Activated naive CD4-positive, alpha-beta T cell treated with anti-CD3 and anti-CD28 coated beads, Interleukin-2, amount 50 U/mL, for 24 hours (primary cell): ENCODE data around the gene ITPR3.

Source experiments
- H3K27ac Mint-ChIP-seq: one replicate; pipeline ENCODE4 v1.8.0; 2021; ENCODE audit warnings: mild to moderate bottlenecking, mixed read lengths
- H3K27me3 Mint-ChIP-seq: one replicate; pipeline ENCODE4 v1.8.0; 2021; ENCODE audit warnings: mixed read lengths
- H3K36me3 Mint-ChIP-seq: one replicate; pipeline ENCODE4 v1.8.0; 2021; ENCODE audit warnings: mixed read lengths
- H3K4me1 Mint-ChIP-seq: one replicate; pipeline ENCODE4 v1.8.0; 2021; ENCODE audit warnings: mixed read lengths
- H3K4me3 Mint-ChIP-seq: one replicate; pipeline ENCODE4 v1.8.0; 2021; ENCODE audit warnings: mild to moderate bottlenecking, mixed read lengths
- H3K9me3 Mint-ChIP-seq: one replicate; pipeline ENCODE4 v1.8.0; 2021; ENCODE audit warnings: mixed read lengths

Gene ITPR3

DNA sequence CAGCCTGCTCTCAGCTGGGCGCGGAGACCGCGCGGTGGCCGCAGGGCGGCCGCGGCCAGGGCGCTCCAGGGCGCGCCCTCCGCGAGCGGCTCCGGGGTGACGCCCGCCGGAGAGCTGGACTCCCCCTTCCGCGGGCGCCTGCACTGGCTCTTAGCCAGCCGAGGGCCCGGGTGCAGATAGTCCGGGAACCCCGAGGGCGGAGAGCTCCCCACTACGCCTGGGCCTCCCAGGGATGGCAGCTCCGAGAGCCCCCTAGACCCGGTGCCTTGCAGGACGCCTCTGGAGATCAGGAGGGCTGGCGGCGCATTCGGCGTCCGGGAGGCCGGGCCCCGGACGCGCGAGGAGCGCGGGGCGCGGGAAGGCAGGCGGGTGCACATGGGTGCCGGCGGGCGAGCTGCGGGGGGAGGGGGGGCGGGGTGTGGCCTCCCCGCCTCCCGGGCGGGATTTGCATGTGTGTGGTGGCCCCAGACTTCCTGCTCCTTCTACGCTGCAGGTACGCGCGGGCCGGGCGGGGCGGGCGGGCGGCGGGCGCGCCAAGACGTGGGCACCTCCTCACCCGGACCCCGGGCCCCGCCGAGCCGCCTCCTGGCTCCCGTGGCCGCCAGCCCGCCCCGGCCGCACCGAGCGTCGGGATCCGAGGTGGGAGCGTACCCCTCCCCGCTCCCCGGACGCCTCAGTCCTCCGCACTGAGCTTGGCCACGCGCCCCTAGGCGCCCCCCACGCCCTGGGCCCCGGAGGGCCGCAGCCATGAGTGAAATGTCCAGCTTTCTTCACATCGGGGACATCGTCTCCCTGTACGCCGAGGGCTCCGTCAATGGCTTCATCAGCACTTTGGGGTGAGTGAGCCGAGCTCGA is at the start of gene ITPR3:
ITPR3 (plus strand) TSS at position 467 of the 855 bp plus-strand sequence; CDS start at position 748, 281 bp downstream.
- peaks cover 48% of the 10 kb centered on the region for H3K4me1 Mint-ChIP-seq
- peak within 1 kb of the TSS; percentile 95 for H3K4me3 Mint-ChIP-seq
- H3K9me3 Mint-ChIP-seq: no peaks in the 10 kb centered on the region
- peak within 1 kb of the TSS; percentile 82 for H3K27ac Mint-ChIP-seq
- peaks cover 3% of the 10 kb centered on the region for H3K36me3 Mint-ChIP-seq
- H3K27me3 Mint-ChIP-seq: no peaks in the 10 kb centered on the region

DNA sequence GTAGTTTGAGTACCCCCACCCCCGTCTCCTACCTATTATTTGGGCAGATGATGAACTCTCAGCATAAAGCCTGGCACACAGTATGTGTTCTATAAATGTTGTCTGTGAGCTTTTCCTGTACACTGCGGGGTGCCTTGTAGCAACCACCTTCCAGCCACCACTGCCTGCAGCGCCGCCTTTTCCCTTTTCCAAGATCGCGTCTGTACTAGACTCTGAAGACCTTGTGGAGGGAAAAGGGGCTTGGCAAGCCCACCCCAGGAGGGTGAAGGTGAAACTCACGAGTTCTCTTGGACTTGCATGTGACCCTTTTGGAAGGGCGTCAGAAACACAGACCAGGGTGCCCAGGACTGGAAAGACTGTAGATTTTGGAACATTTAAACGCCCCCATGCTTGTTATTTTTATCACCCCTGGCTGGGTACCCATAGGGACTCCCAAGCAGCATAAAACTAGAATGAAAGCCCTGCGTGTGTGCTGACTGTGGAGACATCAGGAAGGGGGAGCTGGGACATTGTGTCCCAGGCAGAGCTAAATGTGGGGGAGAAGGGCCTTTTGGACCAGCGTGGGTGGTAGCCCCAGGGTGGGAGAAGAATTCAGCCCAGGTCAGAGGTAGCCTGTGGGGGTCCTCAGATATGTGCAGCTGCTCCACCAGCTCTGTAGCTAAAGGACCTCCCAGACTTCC is 49.3 kb upstream of the ITPR3 start:
- Mint-ChIP-seq H3K4me3 (peak overlapping the region; percentile 94), H3K36me3 (peaks cover 7% of the 10 kb centered on the region), H3K27ac (peak overlapping the region; percentile 99), H3K9me3 (no peaks in the 10 kb centered on the region), H3K4me1 (peaks cover 34% of the 10 kb centered on the region), H3K27me3 (no peaks in the 10 kb centered on the region)

DNA sequence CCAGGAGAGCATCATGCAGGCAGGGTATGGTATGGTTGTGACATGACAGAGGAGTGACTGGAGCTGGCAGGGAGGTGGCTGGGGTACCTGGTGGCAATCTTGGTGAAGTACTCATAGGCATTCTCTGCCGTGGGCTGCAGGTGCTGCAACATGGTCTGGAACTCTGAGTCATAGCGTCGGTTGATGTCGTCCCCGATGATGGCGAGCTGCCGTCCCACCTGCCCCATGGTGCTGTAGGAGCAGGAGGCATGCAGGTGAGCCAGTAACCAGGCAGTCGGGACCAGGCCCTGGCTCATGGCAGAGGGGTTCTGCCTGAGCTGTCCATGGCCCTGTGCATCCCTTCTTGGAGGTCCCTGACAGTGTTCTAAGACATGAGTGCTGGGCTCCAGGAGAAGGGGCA is 45.9 kb upstream of the ITPR3 start:
- Mint-ChIP-seq H3K36me3 (peaks cover 9% of the 10 kb centered on the region), H3K27ac (no peak overlapping the region), H3K4me3 (no peak overlapping the region), H3K27me3 (no peaks in the 10 kb centered on the region), H3K4me1 (peaks cover 49% of the 10 kb centered on the region), H3K9me3 (no peaks in the 10 kb centered on the region)

DNA sequence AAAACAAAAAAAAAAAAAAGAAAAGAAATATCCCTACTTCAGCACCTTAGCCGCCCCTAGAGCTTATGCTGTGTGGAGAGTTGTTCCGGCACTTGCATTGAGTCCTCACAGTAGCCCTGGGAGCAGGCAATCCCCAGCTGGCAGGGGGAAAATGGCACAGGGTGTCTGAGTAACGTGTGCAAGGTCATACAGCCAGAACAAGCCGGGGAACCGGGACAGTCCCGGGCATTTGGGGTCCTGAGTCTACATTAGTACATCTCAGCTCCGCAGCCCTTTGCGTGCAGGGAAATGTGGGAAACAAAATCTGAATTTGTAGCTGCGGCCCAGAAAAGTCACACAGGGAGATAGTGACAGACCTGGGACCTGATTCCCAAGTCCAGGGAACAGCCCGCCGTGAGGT is 44.5 kb upstream of the ITPR3 start:
- Mint-ChIP-seq H3K9me3 (no peaks in the 10 kb centered on the region), H3K27ac (peak overlapping the region; percentile 72), H3K4me3 (peak overlapping the region; percentile 52), H3K4me1 (peaks cover 37% of the 10 kb centered on the region), H3K36me3 (peaks cover 9% of the 10 kb centered on the region), H3K27me3 (no peaks in the 10 kb centered on the region)

DNA sequence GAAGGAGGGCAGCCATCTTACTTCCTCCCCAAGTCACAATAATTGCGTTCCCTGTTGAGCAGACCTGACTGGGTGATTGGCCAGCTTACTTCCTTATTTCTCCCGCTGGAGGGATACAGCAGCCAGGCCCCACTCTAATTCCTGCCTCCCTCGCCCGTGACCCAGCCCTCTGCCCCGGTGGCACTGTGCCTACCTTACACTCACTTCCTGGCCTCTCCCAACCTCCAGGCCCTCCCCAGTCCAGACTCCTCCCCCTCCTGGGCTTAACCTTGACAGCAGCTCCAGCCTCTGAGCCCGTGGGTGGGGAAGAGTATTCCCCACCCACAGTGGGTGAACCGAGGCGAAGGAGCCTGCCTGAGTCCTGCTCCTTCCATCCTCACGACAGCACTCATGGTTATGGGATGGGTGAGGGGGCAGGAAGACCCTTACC is 44.0 kb upstream of the ITPR3 start:
- peaks cover 33% of the 10 kb centered on the region for H3K4me1 Mint-ChIP-seq
- no peaks in the 10 kb centered on the region for H3K27me3 Mint-ChIP-seq
- H3K36me3 Mint-ChIP-seq: peaks cover 9% of the 10 kb centered on the region
- peak overlapping the region; percentile 79 for H3K27ac Mint-ChIP-seq
- H3K9me3 Mint-ChIP-seq: no peaks in the 10 kb centered on the region
- peak overlapping the region; percentile 97 for H3K4me3 Mint-ChIP-seq

DNA sequence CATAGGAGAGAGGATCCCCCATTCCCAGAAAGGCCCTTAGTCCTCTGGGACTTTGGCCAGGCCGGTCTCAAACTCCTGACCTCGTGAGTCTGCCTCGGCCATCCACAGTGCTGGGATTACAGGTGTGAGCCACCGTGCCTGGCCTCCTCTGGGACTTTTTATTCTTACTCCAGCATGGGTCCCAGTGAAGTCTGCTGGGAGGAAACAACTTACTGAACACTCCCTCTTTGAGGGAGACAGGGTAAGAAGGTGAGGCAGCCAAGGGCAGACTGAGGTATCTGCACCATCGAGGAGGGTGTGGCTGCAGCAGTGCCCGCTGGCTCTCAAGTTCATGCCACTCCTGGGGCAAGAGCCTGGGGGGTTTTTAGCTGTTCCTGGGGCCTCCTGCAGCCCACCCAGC is 43.4 kb upstream of the ITPR3 start:
- Mint-ChIP-seq H3K36me3 (peaks cover 7% of the 10 kb centered on the region), H3K27me3 (no peaks in the 10 kb centered on the region), H3K27ac (no peak overlapping the region), H3K9me3 (no peaks in the 10 kb centered on the region), H3K4me1 (peaks cover 29% of the 10 kb centered on the region), H3K4me3 (peak overlapping the region; percentile 97)

DNA sequence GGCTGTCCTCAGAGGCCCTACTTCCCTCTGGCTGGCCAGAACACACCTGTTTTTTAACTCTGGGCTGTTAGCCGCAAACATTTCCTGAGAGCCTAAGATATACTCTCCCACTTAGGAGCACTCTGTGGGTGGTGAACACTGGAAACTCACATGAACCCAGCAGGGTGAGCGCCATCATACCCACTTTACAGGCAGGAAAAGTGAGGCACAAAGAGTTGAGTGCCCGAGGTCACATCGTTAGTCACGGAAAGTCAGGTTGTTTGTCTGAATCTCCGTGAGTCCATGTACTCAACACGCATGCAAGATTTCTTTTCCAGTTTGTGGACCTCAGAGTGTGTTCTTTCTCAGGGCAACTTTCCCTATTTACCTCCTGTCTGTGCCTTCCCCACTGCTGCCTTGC is 43.0 kb upstream of the ITPR3 start:
- peak overlapping the region; percentile 97 for H3K4me3 Mint-ChIP-seq
- peak overlapping the region; percentile 98 for H3K27ac Mint-ChIP-seq
- H3K4me1 Mint-ChIP-seq: peaks cover 29% of the 10 kb centered on the region
- no peaks in the 10 kb centered on the region for H3K27me3 Mint-ChIP-seq
- H3K36me3 Mint-ChIP-seq: peaks cover 7% of the 10 kb centered on the region
- H3K9me3 Mint-ChIP-seq: no peaks in the 10 kb centered on the region

DNA sequence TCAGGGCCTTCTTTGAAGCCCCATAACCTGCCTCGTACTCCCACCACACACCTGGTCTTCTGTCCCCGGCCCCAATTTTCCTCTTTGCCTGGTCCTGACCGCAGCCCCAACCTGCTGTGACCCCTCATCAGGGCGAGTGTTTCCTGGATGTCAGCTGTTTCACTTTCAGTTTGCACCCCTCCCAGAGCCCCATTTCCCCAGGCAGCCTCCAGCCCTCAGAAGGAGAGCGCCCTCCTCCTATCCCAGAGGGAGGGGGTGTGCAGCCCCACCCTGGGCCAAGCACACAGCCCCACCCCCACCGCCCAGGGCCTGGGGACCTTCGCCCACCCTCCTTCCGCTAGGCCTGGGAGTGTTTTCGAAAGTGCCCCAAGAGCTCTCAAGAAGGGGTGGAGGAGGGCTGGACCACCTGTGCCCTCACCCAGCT is 42.5 kb upstream of the ITPR3 start:
- H3K4me1 Mint-ChIP-seq: peaks cover 29% of the 10 kb centered on the region
- H3K27ac Mint-ChIP-seq: peak overlapping the region; percentile 98
- H3K4me3 Mint-ChIP-seq: peak overlapping the region; percentile 97
- H3K27me3 Mint-ChIP-seq: no peaks in the 10 kb centered on the region
- H3K9me3 Mint-ChIP-seq: no peaks in the 10 kb centered on the region
- peaks cover 7% of the 10 kb centered on the region for H3K36me3 Mint-ChIP-seq

DNA sequence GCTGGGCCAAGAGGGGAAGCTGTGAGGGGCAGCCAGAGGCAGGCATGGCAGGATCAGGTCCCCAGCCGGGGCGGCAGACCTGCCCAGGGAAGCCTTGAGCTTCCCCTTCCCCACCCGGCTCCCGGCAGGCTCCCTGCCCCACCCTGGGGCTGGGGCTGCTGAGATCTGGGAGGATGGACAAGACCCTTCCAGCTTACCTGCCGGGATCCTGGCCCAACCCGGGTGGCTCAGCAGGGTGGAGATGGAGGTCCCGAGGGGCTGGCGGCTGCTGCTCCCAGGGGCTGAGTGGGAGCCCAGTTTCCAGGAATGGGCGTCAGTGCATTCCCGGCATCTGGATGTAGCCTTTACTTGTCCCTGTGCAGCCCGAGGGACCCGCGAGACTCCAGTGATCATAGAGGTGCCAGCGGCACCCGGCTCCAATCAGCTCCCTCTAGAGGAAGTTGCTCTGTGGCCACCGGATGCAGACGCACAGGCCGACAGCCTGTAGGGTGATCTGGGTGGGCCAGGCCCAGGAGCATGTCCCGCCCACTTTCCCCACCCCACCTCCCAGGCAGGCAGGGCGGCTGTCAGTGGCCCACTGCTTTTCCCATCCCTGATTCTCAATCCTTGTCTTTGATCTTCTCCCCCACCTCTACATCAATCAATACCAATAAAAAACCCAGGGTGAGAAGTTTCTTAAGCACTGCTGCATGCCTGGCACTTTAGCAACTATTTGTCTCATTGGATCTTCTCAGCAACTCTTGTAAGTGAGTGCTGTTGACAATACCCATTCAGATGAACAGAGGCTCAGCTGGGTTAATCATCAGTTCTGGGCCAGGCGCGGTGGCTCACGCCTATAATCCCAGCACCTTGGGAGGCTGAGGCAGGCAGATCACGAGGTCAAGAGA is 41.1 kb upstream of the ITPR3 start, which contains the start of gene BAK1:
BAK1 (minus strand) TSS at position 449 of the 887 bp plus-strand sequence. CDS start 2,672 bp downstream, outside the sequence.
- Mint-ChIP-seq H3K4me1 (peaks cover 32% of the 10 kb centered on the region), H3K36me3 (peaks cover 4% of the 10 kb centered on the region), H3K9me3 (no peaks in the 10 kb centered on the region), H3K4me3 (peak within 1 kb of the TSS; percentile 97), H3K27me3 (no peaks in the 10 kb centered on the region), H3K27ac (peak within 1 kb of the TSS; percentile 98)

DNA sequence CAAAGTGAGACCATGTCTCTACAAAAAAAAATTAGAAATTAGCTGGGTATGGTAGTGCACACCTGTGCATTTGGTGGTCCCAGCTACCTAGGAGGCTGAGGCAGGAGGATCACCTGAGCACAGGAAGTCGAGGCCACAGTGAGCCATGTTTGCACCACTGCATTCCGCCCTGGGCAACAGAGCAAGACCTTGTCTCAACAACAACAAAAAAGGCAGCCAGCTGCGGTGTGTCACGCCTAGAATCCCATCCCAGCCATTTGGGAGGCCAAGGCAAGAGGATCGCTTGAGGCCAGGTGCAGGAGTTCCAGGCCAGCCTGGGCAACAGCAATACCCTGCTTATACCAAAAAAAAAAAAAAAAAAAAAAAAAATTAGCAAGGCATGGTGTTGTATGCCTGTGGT is 39.9 kb upstream of the ITPR3 start:
- no peaks in the 10 kb centered on the region for H3K9me3 Mint-ChIP-seq
- H3K27ac Mint-ChIP-seq: no peak overlapping the region
- peaks cover 3% of the 10 kb centered on the region for H3K36me3 Mint-ChIP-seq
- no peak overlapping the region for H3K4me3 Mint-ChIP-seq
- H3K27me3 Mint-ChIP-seq: no peaks in the 10 kb centered on the region
- peaks cover 42% of the 10 kb centered on the region for H3K4me1 Mint-ChIP-seq

DNA sequence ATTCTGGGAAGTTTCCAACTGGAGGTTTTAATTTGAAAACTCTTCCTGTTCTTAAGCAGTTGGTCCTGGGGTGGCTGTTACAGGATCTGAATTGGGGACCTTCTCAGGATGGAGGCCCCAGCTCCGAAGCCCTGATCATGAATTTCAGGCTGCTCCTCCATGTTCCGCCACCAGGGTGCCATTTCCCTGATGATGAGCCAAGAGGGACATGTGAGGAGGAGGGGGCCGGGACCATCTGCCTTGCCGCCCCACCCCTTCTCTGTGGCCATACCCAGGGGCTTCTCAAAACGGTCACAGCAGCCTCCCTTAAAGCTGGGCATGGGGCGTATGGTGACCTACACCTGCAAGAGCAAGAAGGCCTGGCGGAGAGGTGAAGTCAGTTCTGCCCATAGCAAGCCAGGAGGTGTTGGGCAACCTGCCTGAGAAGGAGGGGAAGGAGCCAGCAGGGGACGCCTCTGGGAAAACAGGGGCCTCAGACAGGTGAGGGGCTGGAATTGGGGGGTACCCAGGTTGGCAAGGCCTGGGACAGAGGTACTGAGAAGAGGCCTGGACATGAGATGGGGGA is 37.4 kb upstream of the ITPR3 start:
- peaks cover 25% of the 10 kb centered on the region for H3K4me1 Mint-ChIP-seq
- no peak overlapping the region for H3K27ac Mint-ChIP-seq
- H3K4me3 Mint-ChIP-seq: no peak overlapping the region
- H3K27me3 Mint-ChIP-seq: no peaks in the 10 kb centered on the region
- H3K36me3 Mint-ChIP-seq: no peaks in the 10 kb centered on the region
- no peaks in the 10 kb centered on the region for H3K9me3 Mint-ChIP-seq

DNA sequence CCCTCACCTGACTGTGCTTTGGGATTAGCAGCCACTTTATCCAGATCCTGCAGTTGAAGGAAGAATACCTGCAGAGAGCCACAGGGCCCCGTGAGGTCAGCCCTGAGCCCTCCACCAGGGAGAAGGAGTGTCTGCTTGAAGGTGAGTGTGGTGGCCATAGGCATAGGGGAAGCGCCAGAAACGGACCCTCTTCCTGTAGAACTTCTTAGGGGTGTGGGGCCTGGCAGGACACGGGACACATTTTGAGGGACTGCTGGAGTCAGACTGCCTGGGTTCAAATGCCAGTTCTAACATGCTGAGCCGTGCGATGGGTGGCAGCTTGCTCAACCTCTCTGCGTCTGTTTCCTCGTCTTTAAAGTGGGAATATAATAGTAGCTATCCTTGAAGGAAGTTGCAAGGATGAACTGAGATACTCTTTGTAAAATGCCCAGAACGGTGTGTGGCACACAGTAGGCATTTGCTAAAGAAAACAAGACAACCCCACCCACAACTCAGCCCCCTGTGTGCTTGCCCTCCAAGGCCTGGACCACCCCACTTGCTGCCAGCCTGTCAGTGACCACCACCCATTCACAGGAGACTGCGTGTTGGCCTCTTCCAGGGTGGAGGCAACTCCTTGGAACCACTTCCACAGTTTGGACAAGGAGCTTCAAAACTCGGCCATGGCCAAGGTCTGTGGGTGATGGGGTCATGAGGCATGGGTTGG is 36.3 kb upstream of the ITPR3 start:
- H3K4me3 Mint-ChIP-seq: no peak overlapping the region
- no peaks in the 10 kb centered on the region for H3K9me3 Mint-ChIP-seq
- H3K27me3 Mint-ChIP-seq: no peaks in the 10 kb centered on the region
- peak overlapping the region; percentile 8 for H3K27ac Mint-ChIP-seq
- H3K4me1 Mint-ChIP-seq: peaks cover 19% of the 10 kb centered on the region
- H3K36me3 Mint-ChIP-seq: no peaks in the 10 kb centered on the region

DNA sequence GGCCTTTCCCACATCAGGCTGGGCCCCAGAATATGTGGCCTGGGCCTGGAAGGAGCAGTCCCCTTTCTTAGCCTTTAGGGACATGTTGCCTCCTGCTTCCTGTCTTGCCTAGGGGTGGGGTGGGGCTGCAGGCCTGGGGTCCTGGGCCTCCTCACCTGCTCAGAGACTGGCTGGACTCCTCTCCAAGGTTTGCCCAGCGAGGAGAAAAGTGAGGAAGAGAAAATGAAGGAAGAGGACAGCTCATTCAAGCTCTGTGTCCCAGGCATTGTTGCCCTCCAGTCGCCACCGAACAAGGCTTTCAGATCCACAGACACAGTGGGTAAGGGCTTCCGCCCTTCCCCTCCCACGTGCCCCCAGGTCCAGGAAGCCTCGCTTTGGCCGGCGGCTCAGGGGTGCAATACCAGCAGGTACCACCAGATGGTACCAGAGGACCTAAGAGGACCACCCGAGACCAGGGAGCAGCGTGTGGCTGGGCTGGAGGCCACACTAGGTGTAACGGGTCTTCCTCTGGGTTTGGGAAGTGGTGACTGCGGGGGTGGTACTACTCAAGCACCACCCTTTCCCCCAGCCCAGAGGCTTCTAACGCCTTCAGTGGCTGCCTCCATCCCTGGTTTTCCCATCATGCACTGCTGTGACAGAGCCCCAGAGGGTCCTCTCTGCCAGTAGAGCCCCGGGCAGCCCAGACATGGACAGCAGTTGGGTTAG is 35.6 kb upstream of the ITPR3 start:
- H3K4me1 Mint-ChIP-seq: peaks cover 14% of the 10 kb centered on the region
- no peaks in the 10 kb centered on the region for H3K27me3 Mint-ChIP-seq
- H3K4me3 Mint-ChIP-seq: peak overlapping the region; percentile 44
- no peaks in the 10 kb centered on the region for H3K36me3 Mint-ChIP-seq
- H3K27ac Mint-ChIP-seq: peak overlapping the region; percentile 81
- no peaks in the 10 kb centered on the region for H3K9me3 Mint-ChIP-seq

DNA sequence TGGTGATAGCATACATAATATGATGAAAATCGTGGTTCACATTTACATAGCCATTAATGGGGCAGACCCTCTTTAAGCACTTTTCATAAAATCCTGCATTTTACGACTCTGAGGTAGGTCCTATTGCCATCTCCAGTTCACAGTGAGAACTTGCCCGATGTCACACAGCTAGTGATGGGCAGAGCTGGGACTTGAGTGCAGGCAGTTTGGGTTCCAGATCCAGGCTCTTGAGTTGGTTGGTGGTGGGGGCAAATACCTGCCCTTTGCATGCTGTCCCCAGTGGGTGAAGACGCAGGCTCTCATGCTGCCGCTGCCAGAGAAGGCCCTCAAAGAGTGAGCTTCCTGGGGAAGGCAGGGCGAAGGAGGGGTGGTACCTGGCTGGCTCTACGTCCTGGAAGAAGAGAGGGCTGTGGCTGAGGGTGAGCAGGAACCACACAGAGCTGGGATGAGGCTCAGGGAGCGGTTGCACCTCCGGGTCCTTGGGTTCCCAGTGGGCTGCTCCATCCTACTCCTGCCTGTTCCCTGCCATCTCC is 34.9 kb upstream of the ITPR3 start:
- H3K27ac Mint-ChIP-seq: peak overlapping the region; percentile 19
- H3K36me3 Mint-ChIP-seq: no peaks in the 10 kb centered on the region
- no peaks in the 10 kb centered on the region for H3K9me3 Mint-ChIP-seq
- H3K4me1 Mint-ChIP-seq: peaks cover 14% of the 10 kb centered on the region
- H3K27me3 Mint-ChIP-seq: no peaks in the 10 kb centered on the region
- H3K4me3 Mint-ChIP-seq: peak overlapping the region; percentile 44
